Body of pancreas (tissue), 4 donors: ENCODE results near the gene SELENOV.

ENCODE experiments used
- CTCF ChIP-seq, 7 experiments: fragments of 450-650 bp in 4 of 7; fragments of 200-600 bp in 3 of 7; sonication (generic) in 3 of 7; IDR thresholded peaks; one replicate each; pipeline ENCODE4 v1.5.1; 2016 to 2019; ENCODE audit warnings: antibody characterized with exemption in 7 of 7
- POLR2A ChIP-seq, 3 donors: fragments of 450-650 bp; IDR thresholded peaks; one replicate each; pipeline ENCODE4 v1.6.1; 2016; ENCODE audit warnings: antibody characterized with exemption in 3 of 3, mild to moderate bottlenecking in 2 of 3

- TF ChIP-seq CTCF (IDR thresholded peaks at IDR 0.05) (no peak), POLR2A (IDR thresholded peaks at IDR 0.05) (no peak)
Observed at GRCh38 chr19:39516270-39516669, 1.3 kb downstream of the SELENOV start.
